Gastroesophageal sphincter (tissue), 3 donors: ENCODE data around the gene MAN2A1.

Source experiments
- POLR2A ChIP-seq, 2 donors: fragments of 450-650 bp; IDR thresholded peaks; one replicate each; pipeline ENCODE4 v1.6.1; 2017; ENCODE audit warnings: antibody characterized with exemption in 2 of 2, mild to moderate bottlenecking in 2 of 2, moderate library complexity in 1 of 2
- POLR2AphosphoS5 ChIP-seq: sonication (generic); formaldehyde crosslinking; IDR thresholded peaks from one replicate; pipeline ENCODE4 v1.6.1; 2017; ENCODE audit warnings: antibody characterized with exemption
- TF ChIP-seq, protein P1 (sequence below), 4 experiments: fragments of 200-600 bp in 2 of 4; fragments of 450-650 bp in 2 of 4; sonication (generic) in 1 of 4; IDR thresholded peaks; one replicate each; pipeline ENCODE4 v1.5.1; 2017 to 2019; ENCODE audit warnings: antibody characterized with exemption in 4 of 4, mild to moderate bottlenecking in 2 of 4, moderate library complexity in 2 of 4

DNA sequence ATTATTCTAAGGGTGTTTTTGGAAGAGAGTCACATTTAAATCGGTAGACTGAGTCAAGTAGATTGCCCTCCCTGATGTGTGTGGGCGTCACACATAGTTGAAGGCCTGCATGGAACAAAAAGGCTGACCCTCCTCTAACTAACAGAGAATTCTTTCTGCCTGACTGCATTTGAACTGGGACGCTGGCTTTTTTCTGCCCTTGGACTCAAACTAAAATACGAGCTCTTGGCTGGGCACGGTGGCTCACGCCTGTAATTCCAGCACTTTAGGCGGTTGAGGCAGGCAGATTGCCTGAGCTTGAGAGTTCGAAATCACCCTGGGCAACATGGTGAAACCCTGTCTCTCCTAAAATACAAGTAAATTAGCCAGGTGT, 209.4 kb downstream of the MAN2A1 start:
- TF ChIP-seq, protein P1, sequence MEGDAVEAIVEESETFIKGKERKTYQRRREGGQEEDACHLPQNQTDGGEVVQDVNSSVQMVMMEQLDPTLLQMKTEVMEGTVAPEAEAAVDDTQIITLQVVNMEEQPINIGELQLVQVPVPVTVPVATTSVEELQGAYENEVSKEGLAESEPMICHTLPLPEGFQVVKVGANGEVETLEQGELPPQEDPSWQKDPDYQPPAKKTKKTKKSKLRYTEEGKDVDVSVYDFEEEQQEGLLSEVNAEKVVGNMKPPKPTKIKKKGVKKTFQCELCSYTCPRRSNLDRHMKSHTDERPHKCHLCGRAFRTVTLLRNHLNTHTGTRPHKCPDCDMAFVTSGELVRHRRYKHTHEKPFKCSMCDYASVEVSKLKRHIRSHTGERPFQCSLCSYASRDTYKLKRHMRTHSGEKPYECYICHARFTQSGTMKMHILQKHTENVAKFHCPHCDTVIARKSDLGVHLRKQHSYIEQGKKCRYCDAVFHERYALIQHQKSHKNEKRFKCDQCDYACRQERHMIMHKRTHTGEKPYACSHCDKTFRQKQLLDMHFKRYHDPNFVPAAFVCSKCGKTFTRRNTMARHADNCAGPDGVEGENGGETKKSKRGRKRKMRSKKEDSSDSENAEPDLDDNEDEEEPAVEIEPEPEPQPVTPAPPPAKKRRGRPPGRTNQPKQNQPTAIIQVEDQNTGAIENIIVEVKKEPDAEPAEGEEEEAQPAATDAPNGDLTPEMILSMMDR (IDR thresholded peaks at IDR 0.05), result no peak
- TF ChIP-seq POLR2A (IDR thresholded peaks at IDR 0.05), result no peak
- no peak for TF ChIP-seq POLR2AphosphoS5
